ENCODE measurements around the gene SLC9C1.

The SLC9C1 gene

GRCh38 chr3:112111785-112112402 is 182.1 kb downstream of the SLC9C1 start:
- DNase-seq (ENCODE audit: low read depth): no peak
- TF ChIP-seq CTCF (IDR thresholded peaks at IDR 0.05; ENCODE audit: control insufficient read depth, insufficient read depth, low read depth, low read length, missing control alignments): peak; percentile 87
- H3K4me3 ChIP-seq (ENCODE audit: control insufficient read depth, low read depth, low read length): no peak overlapping the region

GRCh38 chr3:112109322-112109721 is 184.7 kb downstream of the SLC9C1 start:
- H3K4me3 ChIP-seq (ENCODE audit: control insufficient read depth, low read depth, low read length): no peak overlapping the region
- DNase-seq (ENCODE audit: low read depth): no peak
- TF ChIP-seq CTCF (IDR thresholded peaks at IDR 0.05; ENCODE audit: control insufficient read depth, insufficient read depth, low read depth, low read length, missing control alignments): no peak

GRCh38 chr3:112104774-112105173 is 189.2 kb downstream of the SLC9C1 start:
- DNase-seq (ENCODE audit: low read depth): no peak
- H3K4me3 ChIP-seq (ENCODE audit: control insufficient read depth, low read depth, low read length): no peak overlapping the region
- no peak for TF ChIP-seq CTCF (IDR thresholded peaks at IDR 0.05; ENCODE audit: control insufficient read depth, insufficient read depth, low read depth, low read length, missing control alignments)

- no peak for DNase-seq (ENCODE audit: low read depth)
- TF ChIP-seq CTCF (IDR thresholded peaks at IDR 0.05; ENCODE audit: control insufficient read depth, insufficient read depth, low read depth, low read length, missing control alignments): no peak
- H3K4me3 ChIP-seq (ENCODE audit: control insufficient read depth, low read depth, low read length): no peak overlapping the region
Observed at GRCh38 chr3:112101916-112102315, 192.1 kb downstream of the SLC9C1 start.

- TF ChIP-seq CTCF (IDR thresholded peaks at IDR 0.05; ENCODE audit: control insufficient read depth, insufficient read depth, low read depth, low read length, missing control alignments): no peak
- DNase-seq (ENCODE audit: low read depth): peak; percentile 97
- H3K4me3 ChIP-seq (ENCODE audit: control insufficient read depth, low read depth, low read length): no peak overlapping the region
Observed at GRCh38 chr3:112097378-112097777, 196.6 kb downstream of the SLC9C1 start.

- TF ChIP-seq CTCF (IDR thresholded peaks at IDR 0.05; ENCODE audit: control insufficient read depth, insufficient read depth, low read depth, low read length, missing control alignments): no peak
- DNase-seq (ENCODE audit: low read depth): no peak
- H3K4me3 ChIP-seq (ENCODE audit: control insufficient read depth, low read depth, low read length): no peak overlapping the region
Observed at GRCh38 chr3:112096176-112096575, 197.8 kb downstream of the SLC9C1 start.

GRCh38 chr3:112095731-112096130 is 198.3 kb downstream of the SLC9C1 start:
- DNase-seq (ENCODE audit: low read depth): no peak
- TF ChIP-seq CTCF (IDR thresholded peaks at IDR 0.05; ENCODE audit: control insufficient read depth, insufficient read depth, low read depth, low read length, missing control alignments): no peak
- no peak overlapping the region for H3K4me3 ChIP-seq (ENCODE audit: control insufficient read depth, low read depth, low read length)

Data from AG09309 (cell line).